Ovary (tissue), 9 donors: Measurements from ENCODE around the gene MTERF4. TPM values are rescaled to one million over a fixed set of nuclear protein-coding genes. Genes with fewer than 3 reads are reported as not detected.

ENCODE experiments used
- DNase-seq, 5 donors: peaks; one replicate each; pipeline ENCODE4 v3.0.0-alpha.2; 2019 to 2020
- H3K27ac ChIP-seq, 2 donors: fragments of 200-600 bp; one replicate each; pipeline versions ENCODE4 v1.5.1 to v1.8.0; 2019 to 2022
- H3K27me3 ChIP-seq: fragments of 200-600 bp; one replicate; pipeline ENCODE4 v1.8.0; 2022
- H3K36me3 ChIP-seq: fragments of 200-600 bp; sonication (generic); one replicate; pipeline ENCODE4 v1.5.1; 2019
- H3K4me1 ChIP-seq: one replicate; pipeline ENCODE4 v1.8.1; 2013; ENCODE audit warnings: mild to moderate bottlenecking, moderate library complexity; ENCODE audit not compliant: insufficient read depth
- H3K4me3 ChIP-seq: fragments of 200-600 bp; sonication (generic); one replicate; pipeline ENCODE4 v1.5.1; 2017
- H3K9me3 ChIP-seq, 2 donors: fragments of 200-600 bp in 1 of 2; sonication (generic) in 1 of 2; one replicate each; pipeline versions ENCODE4 v1.5.1 to v1.8.1; 2013 to 2019; ENCODE audit warnings: mild to moderate bottlenecking in 1 of 2, moderate library complexity in 1 of 2
- EP300 ChIP-seq: sonication (generic); formaldehyde crosslinking; IDR thresholded peaks from one replicate; pipeline ENCODE4 v1.6.1; 2017; ENCODE audit warnings: antibody characterized with exemption
- POLR2A ChIP-seq: fragments of 450-650 bp; IDR thresholded peaks from one replicate; pipeline ENCODE4 v1.6.1; 2017; ENCODE audit warnings: antibody characterized with exemption, mild to moderate bottlenecking, moderate library complexity
- WGBS, 3 donors: extraction: QIAGEN DNeasy Blood & Tissue Kit in 1 of 3; methylation state at CpG; one replicate each; pipeline versions ENCODE4 v1.1.5 to v1.1.7; 2013 to 2017; 5-methylcytosine and 5-hydroxymethylcytosine counted together
- intact Hi-C, 4 donors: fragments of 100-400 bp; cut with DNase I; formaldehyde crosslinking; loops; one replicate each; pipeline versions ENCODE4 v1.11.0 to v1.15.1; 2022 to 2023
- polyA plus RNA-seq, 2 donors: library from polyadenylated mRNA; stranded (reverse); fragments of 200-250 nt in 1 of 2; fragments of 350-450 nt in 1 of 2; fragmentation: Illumina TruSeq in 1 of 2; extraction: RNeasy Lipid Tissue Mini Kit (QIAGEN cat#74804) in 1 of 2; gene quantifications; one replicate each; pipeline ENCODE4 v1.2.3, GENCODE V29; 2013 to 2014
- total RNA-seq, 7 donors: library from RNA; depleted of rRNA in 2 of 7; stranded (reverse); fragments of >200 nt in 2 of 7; fragmentation: NEBNext Ultra II Directional in 3 of 7; extraction: Animal tissue kit (Norgen Biotek cat#: 25700) in 3 of 7; gene quantifications; one replicate each; pipeline versions ENCODE4 v1.1.0 to v1.2.4, GENCODE V29; 2016 to 2023
- TF ChIP-seq, protein P1 (sequence below), 3 donors: fragments of 450-650 bp in 2 of 3; fragments of 200-600 bp in 1 of 3; IDR thresholded peaks; one replicate each; pipeline versions ENCODE4 v1.5.1 to v1.8.0; 2016 to 2022; ENCODE audit warnings: antibody characterized with exemption in 3 of 3, mild to moderate bottlenecking in 1 of 3
- donor health status: DM: no; HTN: no; CAD: no; lungs with moderate emphysema.
- donor health status: DM: no; HTN: no; CAD: no.
- donor health status: Bipolar disorder and iron deficiency.
- donor health status: DM: yes; HTN: yes; CAD: no.
- donor health status: DM: no; HTN: no; CAD: no.
- donor health status: DM: yes; HTN: yes; CAD: no.

The MTERF4 gene
- total and polyA plus RNA-seq, 9 donors, result 24.8 to 60.7 (median 41.6) TPM

DNA sequence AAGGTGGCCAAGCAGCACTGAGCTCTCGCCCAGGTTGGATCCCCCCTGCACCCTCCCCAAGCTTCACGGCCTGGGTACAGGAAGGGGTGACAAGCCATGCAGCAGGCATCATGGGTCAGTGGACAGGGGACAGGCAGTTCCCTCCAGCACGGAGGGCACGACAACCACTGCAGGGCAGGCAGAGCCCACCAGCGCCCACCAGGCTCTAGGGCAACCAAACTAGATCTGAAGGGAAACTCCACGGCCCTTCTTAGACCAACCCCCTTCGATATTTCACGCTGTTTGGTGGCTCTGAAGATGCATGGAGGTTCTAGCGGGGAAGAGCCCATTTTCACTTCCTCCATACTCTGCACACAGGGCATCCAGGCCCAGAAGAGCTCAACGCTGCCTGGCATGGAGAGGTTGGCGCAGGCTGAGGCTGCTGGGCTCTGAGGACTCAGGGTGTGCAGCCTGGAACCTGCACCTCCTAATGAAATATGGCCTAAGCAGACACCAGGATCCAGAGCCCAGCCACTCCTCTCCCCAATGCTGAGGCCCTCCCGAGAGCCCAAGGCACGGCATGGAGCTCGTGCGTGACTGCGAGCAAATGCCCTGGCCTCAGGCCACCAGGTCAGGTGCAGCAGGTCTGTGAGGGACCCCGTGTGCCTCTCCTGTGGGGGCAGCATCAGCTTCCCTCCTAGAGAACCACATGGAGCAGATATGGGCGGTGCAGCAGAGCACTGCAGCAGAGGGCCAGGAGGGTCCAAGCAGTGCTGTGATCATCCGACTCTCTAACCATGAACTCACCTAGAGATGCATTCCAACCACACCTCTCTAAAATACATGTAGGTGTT, 8.7 kb upstream of the MTERF4 start:
- no peaks in the 10 kb centered on the region for H3K4me1 ChIP-seq
- no peak for DNase-seq
- TF ChIP-seq, protein P1, sequence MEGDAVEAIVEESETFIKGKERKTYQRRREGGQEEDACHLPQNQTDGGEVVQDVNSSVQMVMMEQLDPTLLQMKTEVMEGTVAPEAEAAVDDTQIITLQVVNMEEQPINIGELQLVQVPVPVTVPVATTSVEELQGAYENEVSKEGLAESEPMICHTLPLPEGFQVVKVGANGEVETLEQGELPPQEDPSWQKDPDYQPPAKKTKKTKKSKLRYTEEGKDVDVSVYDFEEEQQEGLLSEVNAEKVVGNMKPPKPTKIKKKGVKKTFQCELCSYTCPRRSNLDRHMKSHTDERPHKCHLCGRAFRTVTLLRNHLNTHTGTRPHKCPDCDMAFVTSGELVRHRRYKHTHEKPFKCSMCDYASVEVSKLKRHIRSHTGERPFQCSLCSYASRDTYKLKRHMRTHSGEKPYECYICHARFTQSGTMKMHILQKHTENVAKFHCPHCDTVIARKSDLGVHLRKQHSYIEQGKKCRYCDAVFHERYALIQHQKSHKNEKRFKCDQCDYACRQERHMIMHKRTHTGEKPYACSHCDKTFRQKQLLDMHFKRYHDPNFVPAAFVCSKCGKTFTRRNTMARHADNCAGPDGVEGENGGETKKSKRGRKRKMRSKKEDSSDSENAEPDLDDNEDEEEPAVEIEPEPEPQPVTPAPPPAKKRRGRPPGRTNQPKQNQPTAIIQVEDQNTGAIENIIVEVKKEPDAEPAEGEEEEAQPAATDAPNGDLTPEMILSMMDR (IDR thresholded peaks at IDR 0.05), result no peak
- no peak for TF ChIP-seq POLR2A
- TF ChIP-seq EP300, result no peak
- no peaks in the 10 kb centered on the region for H3K27me3 ChIP-seq
- no peak overlapping the region for H3K4me3 ChIP-seq
- no peaks in the 10 kb centered on the region for H3K9me3 ChIP-seq
- H3K27ac ChIP-seq, result no peak overlapping the region
- WGBS, 3 donors, result 90 to 93% (median 91%) methylated on average over 18 to 19 of the region's 19 CpGs
- H3K36me3 ChIP-seq, result no peaks in the 10 kb centered on the region
- intact Hi-C loops, result no loop called here

DNA sequence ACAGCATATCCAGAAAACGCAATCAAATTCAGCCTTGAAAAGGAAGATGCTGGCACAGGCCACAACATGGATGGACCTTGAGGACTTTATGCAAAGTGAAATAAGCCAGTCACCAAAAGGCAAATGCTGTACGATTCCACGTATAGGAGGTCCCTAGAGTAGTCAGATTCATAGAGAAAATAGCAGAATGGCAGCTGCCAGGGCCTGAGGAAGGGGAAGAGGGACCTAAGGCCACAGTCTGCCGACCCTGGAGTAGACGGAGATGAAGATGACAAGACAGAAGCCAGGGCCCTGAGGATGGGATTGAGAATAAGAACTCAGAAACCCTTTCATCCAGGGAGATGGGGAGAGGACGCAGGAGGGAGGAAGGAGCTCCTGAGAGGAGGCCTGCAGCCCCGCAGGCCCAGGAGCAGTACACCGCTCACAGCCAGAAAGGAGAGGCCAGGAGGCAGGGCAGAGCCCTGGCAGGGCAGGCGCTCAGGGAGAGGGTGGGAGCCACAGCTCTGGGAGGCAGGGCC, 8.1 kb upstream of the MTERF4 start:
- no peak for DNase-seq
- intact Hi-C loops, result no loop called here
- 89 to 94% (median 89%) methylated on average over 9 of the region's 9 CpGs for WGBS, 3 donors
- H3K4me1 ChIP-seq, result no peaks in the 10 kb centered on the region
- no peak overlapping the region for H3K4me3 ChIP-seq
- no peaks in the 10 kb centered on the region for H3K36me3 ChIP-seq
- H3K9me3 ChIP-seq, result no peaks in the 10 kb centered on the region
- H3K27ac ChIP-seq, result no peak overlapping the region
- TF ChIP-seq POLR2A, result no peak
- TF ChIP-seq EP300, result no peak
- TF ChIP-seq, protein P1 (IDR thresholded peaks at IDR 0.05), result no peak
- no peaks in the 10 kb centered on the region for H3K27me3 ChIP-seq

DNA sequence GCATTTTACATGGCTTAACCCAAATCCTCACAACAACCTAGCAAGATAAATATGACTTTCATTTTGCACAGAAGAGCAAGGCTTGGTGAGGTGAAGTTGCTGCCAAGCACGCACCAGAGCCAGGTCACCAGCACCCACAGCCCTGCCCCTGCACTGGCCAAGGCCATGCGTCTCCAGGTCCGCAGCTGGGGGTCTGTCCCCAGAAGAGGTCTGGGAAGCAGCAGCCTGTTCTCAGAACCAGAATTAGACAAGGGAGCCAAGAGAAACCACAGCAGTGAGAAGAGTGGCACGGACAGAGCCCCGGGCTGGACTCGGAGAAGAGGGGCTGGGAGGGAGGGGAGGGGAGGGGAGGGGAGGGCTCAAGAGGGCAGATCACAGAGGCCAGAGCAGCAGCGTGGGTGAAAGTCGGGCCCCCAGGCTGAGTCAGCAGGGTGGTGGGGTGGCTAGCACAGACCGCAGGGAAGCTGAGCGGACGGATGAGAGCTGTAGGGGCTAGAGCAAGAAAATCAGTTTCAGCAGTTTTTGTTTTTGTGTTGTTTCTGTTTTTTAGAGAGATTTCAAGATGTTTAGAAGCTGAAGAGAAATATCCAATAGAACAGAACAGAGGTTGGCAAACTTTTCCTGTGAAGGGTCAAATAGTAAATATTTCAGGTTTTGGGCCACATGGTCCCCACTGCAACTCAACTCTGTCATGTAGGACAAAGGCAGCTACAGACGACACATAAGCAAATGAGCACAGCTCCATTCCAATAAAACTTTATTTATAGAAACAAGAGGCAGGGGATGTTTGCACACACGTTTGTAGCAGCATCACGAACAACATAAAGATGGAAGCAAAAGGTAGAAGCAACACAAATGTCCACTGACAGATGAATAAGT, 7.4 kb upstream of the MTERF4 start:
- no peak for DNase-seq
- Histone ChIP-seq H3K9me3 (no peaks in the 10 kb centered on the region), H3K27ac (no peak overlapping the region), H3K4me3 (no peak overlapping the region), H3K27me3 (no peaks in the 10 kb centered on the region), H3K36me3 (no peaks in the 10 kb centered on the region), H3K4me1 (no peaks in the 10 kb centered on the region)
- TF ChIP-seq, protein P1 (IDR thresholded peaks at IDR 0.05), result no peak
- TF ChIP-seq POLR2A, result no peak
- TF ChIP-seq EP300, result no peak
- WGBS, 3 donors, result 88 to 90% (median 88%) methylated on average over 14 of the region's 14 CpGs
- intact Hi-C loops, result no loop called here

DNA sequence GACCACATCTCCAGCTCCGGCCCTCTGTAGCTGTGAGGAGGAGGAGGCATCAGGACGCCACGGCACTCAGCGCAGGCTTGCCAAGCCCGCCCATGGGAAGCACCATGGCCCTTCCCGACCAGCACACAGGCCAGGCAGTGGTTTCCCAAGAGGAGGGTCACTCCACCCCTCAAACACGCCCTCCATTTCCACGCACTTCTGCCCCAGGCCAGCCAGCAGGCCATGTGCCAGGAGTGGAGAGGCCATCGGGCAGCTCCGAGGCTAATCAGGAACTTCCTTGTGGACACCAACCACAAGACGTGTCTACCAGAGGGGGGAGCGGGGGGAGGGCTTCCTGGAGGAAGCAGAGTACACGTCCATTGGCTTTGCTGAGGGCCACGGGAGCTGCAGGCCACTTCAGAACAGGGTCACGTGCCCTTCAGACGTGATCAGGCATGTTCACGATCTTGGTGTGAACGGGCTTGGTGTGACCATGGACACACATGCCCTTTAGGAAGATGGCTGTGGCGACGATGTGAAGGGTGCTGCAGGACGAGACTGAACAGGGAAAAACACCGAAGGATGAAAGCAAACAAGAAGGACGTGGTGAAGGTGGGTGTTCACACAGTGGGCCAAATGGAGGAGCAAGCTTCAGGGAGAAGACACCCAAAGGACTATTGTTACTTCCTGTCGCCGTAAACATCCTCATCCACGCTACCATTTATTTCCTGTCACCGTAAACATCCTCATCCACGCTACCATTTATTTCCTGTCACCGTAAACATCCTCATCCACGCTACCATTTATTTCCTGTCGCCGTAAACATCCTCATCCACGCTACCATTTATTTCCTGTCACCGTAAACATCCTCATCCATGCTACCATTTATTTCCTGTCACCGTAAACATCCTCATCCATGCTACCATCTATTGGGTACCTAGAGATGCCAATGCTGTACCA, 6.5 kb upstream of the MTERF4 start:
- intact Hi-C loops, result no loop called here
- DNase-seq, result no peak
- Histone ChIP-seq H3K27me3 (no peaks in the 10 kb centered on the region), H3K27ac (no peak overlapping the region), H3K4me3 (no peak overlapping the region), H3K36me3 (no peaks in the 10 kb centered on the region), H3K4me1 (no peaks in the 10 kb centered on the region), H3K9me3 (no peaks in the 10 kb centered on the region)
- TF ChIP-seq, protein P1 (IDR thresholded peaks at IDR 0.05), result no peak
- no peak for TF ChIP-seq POLR2A
- TF ChIP-seq EP300, result no peak
- 88 to 89% (median 88%) methylated on average over 35 of the region's 35 CpGs for WGBS, 3 donors
